Ovary (tissue), 3 donors: ENCODE data around the gene GET4.

Source experiments
- EP300 ChIP-seq: sonication (generic); formaldehyde crosslinking; IDR thresholded peaks from one replicate; pipeline ENCODE4 v1.6.1; 2017; ENCODE audit warnings: antibody characterized with exemption
- POLR2A ChIP-seq: fragments of 450-650 bp; IDR thresholded peaks from one replicate; pipeline ENCODE4 v1.6.1; 2017; ENCODE audit warnings: antibody characterized with exemption, mild to moderate bottlenecking, moderate library complexity
- TF ChIP-seq, protein P1 (sequence below), 3 donors: fragments of 450-650 bp in 2 of 3; fragments of 200-600 bp in 1 of 3; IDR thresholded peaks; one replicate each; pipeline versions ENCODE4 v1.5.1 to v1.8.0; 2016 to 2022; ENCODE audit warnings: antibody characterized with exemption in 3 of 3, mild to moderate bottlenecking in 1 of 3
- donor health status: DM: no; HTN: no; CAD: no.

DNA sequence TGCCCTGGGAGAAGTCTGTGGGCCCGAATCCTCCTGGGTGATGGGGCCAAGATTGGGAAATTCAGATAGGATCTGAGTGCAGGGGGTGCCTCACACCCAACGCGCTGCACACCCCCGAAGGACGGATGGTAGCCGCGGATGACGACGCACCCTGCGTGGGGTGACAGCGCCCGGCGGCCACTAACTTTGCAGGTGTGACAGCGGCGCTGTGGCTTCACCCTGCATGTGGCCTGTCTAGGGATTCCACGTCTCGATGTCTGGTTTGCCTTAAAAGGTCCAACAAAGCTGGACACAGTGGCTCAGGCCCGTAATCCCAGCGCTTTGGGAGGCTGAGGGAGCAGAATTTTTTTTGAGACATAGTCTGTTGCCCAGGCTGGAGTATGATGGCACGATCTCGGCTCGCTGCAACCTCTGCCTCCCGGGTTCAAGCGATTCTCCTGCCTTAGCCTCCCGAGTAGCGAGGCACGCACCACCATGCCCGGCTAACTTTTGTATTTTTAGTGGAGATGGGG, 59.6 kb downstream of the GET4 start:
- TF ChIP-seq, protein P1, sequence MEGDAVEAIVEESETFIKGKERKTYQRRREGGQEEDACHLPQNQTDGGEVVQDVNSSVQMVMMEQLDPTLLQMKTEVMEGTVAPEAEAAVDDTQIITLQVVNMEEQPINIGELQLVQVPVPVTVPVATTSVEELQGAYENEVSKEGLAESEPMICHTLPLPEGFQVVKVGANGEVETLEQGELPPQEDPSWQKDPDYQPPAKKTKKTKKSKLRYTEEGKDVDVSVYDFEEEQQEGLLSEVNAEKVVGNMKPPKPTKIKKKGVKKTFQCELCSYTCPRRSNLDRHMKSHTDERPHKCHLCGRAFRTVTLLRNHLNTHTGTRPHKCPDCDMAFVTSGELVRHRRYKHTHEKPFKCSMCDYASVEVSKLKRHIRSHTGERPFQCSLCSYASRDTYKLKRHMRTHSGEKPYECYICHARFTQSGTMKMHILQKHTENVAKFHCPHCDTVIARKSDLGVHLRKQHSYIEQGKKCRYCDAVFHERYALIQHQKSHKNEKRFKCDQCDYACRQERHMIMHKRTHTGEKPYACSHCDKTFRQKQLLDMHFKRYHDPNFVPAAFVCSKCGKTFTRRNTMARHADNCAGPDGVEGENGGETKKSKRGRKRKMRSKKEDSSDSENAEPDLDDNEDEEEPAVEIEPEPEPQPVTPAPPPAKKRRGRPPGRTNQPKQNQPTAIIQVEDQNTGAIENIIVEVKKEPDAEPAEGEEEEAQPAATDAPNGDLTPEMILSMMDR (IDR thresholded peaks at IDR 0.05), result no peak
- no peak for TF ChIP-seq POLR2A
- no peak for TF ChIP-seq EP300
